ENCODE measurements around the gene SLC51A. TPM values are rescaled to one million over a fixed set of nuclear protein-coding genes. Genes with fewer than 3 reads are reported as not detected.

SLC51A gene
- total and polyA plus RNA-seq, 2 of the 13 experiments (the other 11 are each of a cell fraction or from before 2014, with no cell fraction given), result 4.3 to 48.8 TPM

GRCh38 chr3:196174652-196175051, 41.7 kb upstream of the SLC51A start:
- DNase-seq (ENCODE audit: low spot score) (no peak), ATAC-seq (no peak), FAIRE-seq (no peak)
- H3K27ac ChIP-seq (ENCODE audit: extremely low read length, insufficient read depth, low read length), result no peak overlapping the region
- CTCF ChIA-PET (ENCODE audit: low intra/inter-chr PET ratio, low total read pairs), result no interaction called here
- BruUV-seq (replicated peaks), result no TSS peak
- H3K4me2 ChIP-seq (ENCODE audit: low read depth, low read length), result no peak overlapping the region
- H3K9ac ChIP-seq (ENCODE audit: insufficient read depth, low read depth, low read length), result no peak overlapping the region
- H3K36me3 ChIP-seq (replicated peaks in 1 of 2; ENCODE audit: control insufficient read depth in 1 of 2, insufficient read depth in 2 of 2, low read length in 2 of 2), result no peaks in the 10 kb centered on the region
- no peak overlapping the region for H3K4me3 ChIP-seq (replicated peaks in 1 of 3; ENCODE audit: insufficient read depth in 1 of 3, low read depth in 2 of 3, low read length in 3 of 3)
- H2AFZ ChIP-seq (ENCODE audit: low read length), result no peak overlapping the region
- intact Hi-C loops (cut with micrococcal nuclease; ENCODE audit: unreplicated experiment) (loop anchor here (10.0 kb wide), 1 partner anchor 50 kb away; no protein-coding TSS in a partner anchor), in situ Hi-C loops (cut with HindIII; ENCODE audit: extremely low pct_ligation_motif_present, low pct_unique_long_range_greater_than_20kb) (no loop called here)
- H3K27me3 ChIP-seq (ENCODE audit: control insufficient read depth in 1 of 2, insufficient read depth in 2 of 2, low read length in 2 of 2), result peaks cover 0 to 7% of the 10 kb centered on the region in 2 experiments; a peak in 1 of 5 replicates
- no peaks in the 10 kb centered on the region for H3K9me3 ChIP-seq (ENCODE audit: low read length)
- no peaks in the 10 kb centered on the region for H3K79me2 ChIP-seq (ENCODE audit: insufficient read depth, low read length)
- POLR2A ChIA-PET, result no interaction called here
- 47% methylated on average over 3 of the region's 3 CpGs for WGBS (ENCODE audit: low lambda C conversion rate)
- no peaks in the 10 kb centered on the region for H4K20me1 ChIP-seq (ENCODE audit: insufficient read depth, low read length)
- TF ChIP-seq MED13 (CRISPR knock-in tag; IDR thresholded peaks at IDR 0.05) (no peak), DRAP1 (CRISPR knock-in tag; IDR thresholded peaks at IDR 0.05) (no peak), MAX (IDR thresholded peaks at IDR 0.05) (no peak), ETV6 (CRISPR knock-in tag; conservative IDR thresholded peaks at IDR 0.05) (no peak), KLF15 (CRISPR knock-in tag; IDR thresholded peaks at IDR 0.05; ENCODE audit: borderline replicate concordance) (no peak), SMARCC2 (IDR thresholded peaks at IDR 0.05) (no peak), ERF (CRISPR knock-in tag; IDR thresholded peaks at IDR 0.05) (no peak)
- H3K4me1 ChIP-seq (ENCODE audit: insufficient read depth, low read length), result peaks cover 34% of the 10 kb centered on the region

GRCh38 chr3:196175116-196175625, 41.2 kb upstream of the SLC51A start:
- no peak for FAIRE-seq
- POLR2A ChIA-PET, result no interaction called here
- no peak for TF ChIP-seq RARA (CRISPR knock-in tag; IDR thresholded peaks at IDR 0.05)
- no peak for TF ChIP-seq ZNF629 (CRISPR knock-in tag; conservative IDR thresholded peaks at IDR 0.05)
- no peak for TF ChIP-seq SOX5 (CRISPR knock-in tag; IDR thresholded peaks at IDR 0.05; ENCODE audit: borderline replicate concordance)
- no peak for TF ChIP-seq ZNF570 (CRISPR knock-in tag; IDR thresholded peaks at IDR 0.05; ENCODE audit: borderline replicate concordance)
- TF ChIP-seq SYNCRIP (IDR thresholded peaks at IDR 0.05; ENCODE audit: insufficient read depth, low read depth, low read length), result no peak
- TF ChIP-seq ZUFSP (CRISPR knock-in tag; IDR thresholded peaks at IDR 0.05; ENCODE audit: borderline replicate concordance), result no peak
- no peak for TF ChIP-seq PRDM10 (CRISPR knock-in tag; IDR thresholded peaks at IDR 0.05; ENCODE audit: low read depth)

More at GRCh38 chr3:196175116-196175625, 41.2 kb upstream of the SLC51A start:
- Histone ChIP-seq H3K4me1 (ENCODE audit: insufficient read depth, low read length) (peaks cover 39% of the 10 kb centered on the region), H3K27me3 (ENCODE audit: control insufficient read depth in 1 of 2, insufficient read depth in 2 of 2, low read length in 2 of 2) (peaks cover 0 to 12% of the 10 kb centered on the region in 2 experiments; a peak in 1 of 5 replicates), H3K36me3 (replicated peaks in 1 of 2; ENCODE audit: control insufficient read depth in 1 of 2, insufficient read depth in 2 of 2, low read length in 2 of 2) (no peaks in the 10 kb centered on the region), H2AFZ (ENCODE audit: low read length) (no peak overlapping the region), H3K27ac (ENCODE audit: extremely low read length, insufficient read depth, low read length) (no peak overlapping the region), H3K9ac (ENCODE audit: insufficient read depth, low read depth, low read length) (no peak overlapping the region), H3K4me2 (ENCODE audit: low read depth, low read length) (no peak overlapping the region), H3K79me2 (ENCODE audit: insufficient read depth, low read length) (no peaks in the 10 kb centered on the region), H3K4me3 (replicated peaks in 1 of 3; ENCODE audit: insufficient read depth in 1 of 3, low read depth in 2 of 3, low read length in 3 of 3) (no peak overlapping the region), H4K20me1 (ENCODE audit: insufficient read depth, low read length) (no peaks in the 10 kb centered on the region), H3K9me3 (ENCODE audit: low read length) (no peaks in the 10 kb centered on the region)
- no TSS peak for BruUV-seq (replicated peaks)
- ATAC-seq (no peak), DNase-seq (ENCODE audit: low spot score) (no peak)
- in situ Hi-C loops (cut with HindIII; ENCODE audit: extremely low pct_ligation_motif_present, low pct_unique_long_range_greater_than_20kb), result no loop called here
- CTCF ChIA-PET (ENCODE audit: low intra/inter-chr PET ratio, low total read pairs), result no interaction called here
- 46% methylated on average over 7 of the region's 19 CpGs for WGBS (ENCODE audit: low lambda C conversion rate)
- intact Hi-C loops (cut with micrococcal nuclease; ENCODE audit: unreplicated experiment), result loop anchor here (10.0 kb wide), 1 partner anchor 50 kb away; no protein-coding TSS in a partner anchor
